Measurements from ENCODE around the gene CCDC106.

CCDC106 gene

DNA sequence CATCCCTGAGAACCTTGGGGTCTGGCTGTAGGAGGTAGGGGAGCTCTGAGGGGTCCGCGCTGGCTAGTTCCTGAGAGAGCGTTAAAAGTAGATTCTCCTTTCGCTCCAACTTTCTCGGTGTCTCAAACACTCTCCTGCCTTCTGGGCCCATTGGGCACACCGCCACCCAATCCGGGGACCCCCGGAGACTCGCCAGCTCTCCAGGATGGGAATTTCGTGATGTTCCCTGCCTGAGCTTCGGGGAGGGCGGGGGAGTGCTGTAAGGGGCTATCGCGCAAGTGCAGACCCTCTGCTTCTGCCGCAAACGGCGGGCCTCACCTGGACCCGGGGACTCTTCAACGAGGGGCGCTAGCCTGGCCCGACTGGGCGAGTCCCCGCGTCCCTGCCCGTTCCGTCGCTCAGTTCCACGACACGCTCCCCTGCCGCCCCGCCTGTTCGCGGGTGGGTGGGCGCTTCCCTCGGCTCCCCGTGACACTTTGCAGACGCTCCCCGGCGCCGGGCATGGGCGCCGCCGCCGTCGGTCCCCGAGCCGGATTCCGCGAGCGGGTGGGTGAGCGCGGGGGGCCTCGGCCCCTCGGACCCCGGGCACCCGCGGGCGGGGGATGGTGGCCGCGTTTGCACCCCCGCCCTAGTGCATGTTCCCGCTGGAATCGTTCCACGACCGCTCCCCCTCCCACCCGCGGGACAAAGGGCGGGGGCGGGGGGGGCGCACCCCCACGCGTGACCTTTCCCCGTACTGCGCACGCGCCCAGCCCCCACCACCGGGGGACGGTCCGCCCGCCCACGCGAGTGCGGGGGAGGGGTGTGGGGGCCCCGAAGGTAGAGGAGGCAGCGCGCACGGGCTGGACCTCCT lies at the start of gene CCDC106:
Gene CCDC106 (plus strand): TSS at position 481 of the 853 bp plus-strand sequence. CDS start 835 bp downstream, outside the sequence.
- peak; percentile 49 to 54 for DNase-seq

DNA sequence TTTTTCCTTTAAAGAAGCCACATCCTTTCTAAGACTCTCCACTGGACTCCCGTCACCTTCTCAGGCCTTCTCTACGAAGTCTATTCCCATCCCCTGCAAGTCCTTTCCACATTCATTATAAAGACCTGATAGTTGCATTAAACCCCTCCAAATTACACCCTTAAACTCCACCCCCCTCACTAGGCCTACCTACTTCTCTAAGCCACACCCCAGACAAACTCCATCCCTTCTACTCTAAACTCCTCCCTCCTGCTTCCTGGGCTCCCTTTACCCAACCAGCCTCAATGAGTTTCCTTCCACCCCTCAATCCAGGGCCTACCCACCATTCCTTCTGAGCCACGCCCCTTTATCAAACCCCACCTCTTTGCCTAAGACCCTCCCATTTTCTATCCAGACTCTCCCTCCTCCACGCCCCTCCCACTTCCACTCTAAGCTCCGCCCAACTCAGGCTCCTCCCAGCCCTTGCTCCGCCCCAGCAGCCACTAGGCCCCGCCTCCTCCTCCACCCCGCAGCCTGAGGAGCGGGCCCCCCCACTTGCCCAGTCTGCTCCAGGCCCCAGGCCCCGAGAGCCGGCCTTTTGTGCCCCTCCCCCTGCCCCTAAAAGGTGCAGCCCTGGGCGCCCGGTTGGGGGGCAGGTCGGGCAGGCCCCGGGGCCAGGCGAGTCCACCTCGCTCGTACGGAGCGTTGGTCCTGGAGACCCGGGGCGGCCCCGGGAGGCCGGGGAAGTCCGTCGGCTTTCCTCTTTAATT lies 49.1 kb upstream of the CCDC106 start:
- DNase-seq, result peak; percentile 92

DNA sequence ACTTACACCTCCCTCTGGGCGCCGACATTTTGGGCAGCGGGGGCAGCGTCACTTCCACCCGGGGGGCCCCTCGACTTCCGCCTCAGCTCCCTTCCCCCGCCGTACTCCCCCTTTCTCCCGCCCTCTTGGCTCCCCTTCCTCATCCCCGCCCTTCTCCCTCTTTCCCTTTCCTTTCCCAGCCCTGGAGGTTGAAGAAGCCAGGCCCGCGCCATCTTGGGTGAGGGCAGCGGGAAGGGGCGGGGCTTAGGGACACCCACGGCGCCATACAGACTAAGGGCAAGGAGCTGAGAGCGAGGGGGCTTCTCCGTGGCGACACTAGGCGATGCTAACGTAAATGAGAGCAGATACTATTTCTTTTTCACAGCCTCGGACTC lies 48.6 kb upstream of the CCDC106 start, which contains the start of gene FIZ1:
Gene FIZ1 (minus strand): TSS at position 50 of the 374 bp plus-strand sequence. CDS start 1,652 bp downstream, outside the sequence.
- DNase-seq, result peak; percentile 97

DNA sequence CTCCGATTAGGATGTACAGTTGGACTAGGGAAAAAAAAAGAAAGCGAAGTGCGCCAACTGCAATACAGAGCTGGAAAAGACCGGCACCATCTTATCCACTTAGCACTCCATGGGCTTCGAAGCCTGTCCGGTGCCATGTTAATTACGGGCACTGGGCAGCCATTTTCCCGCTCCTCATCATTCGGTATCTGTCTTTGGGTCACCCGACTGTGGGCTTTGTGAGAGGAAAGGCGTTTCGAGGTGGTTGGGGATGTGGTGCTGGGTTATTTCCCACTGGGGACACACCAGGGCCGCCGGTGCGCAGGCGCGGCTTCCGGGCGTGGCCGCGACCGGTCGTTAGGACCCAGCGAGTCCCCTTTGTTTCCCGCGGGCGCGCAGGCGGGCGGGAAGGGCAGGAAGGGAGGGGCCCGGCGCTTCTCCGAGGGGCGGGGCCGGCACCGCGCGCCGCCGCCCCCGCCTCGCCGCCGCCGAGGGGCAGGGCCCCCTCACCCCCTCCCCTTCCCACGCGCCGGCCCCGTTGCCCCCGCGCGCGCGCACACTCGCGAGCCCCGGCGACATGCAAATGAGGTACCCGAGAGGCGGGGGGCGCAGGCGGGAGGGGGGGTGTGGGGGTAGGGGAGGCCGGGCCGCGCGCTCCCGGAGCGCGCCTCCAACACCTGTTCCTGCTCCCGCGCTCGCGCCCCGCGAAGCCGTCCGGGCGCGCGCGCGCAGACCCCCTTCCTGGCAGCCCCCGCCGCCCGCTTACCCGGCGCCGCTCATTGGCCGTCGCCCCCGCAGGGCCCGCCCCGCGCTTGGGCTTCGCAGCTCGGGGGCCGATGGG lies 48.0 kb upstream of the CCDC106 start, which contains the start of gene ZNF524:
Gene ZNF524 (plus strand): TSS at position 447 of the 820 bp plus-strand sequence. CDS start 1,825 bp downstream, outside the sequence.
- DNase-seq, result peak; percentile 83 to 84

- DNase-seq, result no peak
Measured at GRCh38 chr19:55600662-55601028, 47.4 kb upstream of the CCDC106 start.

GRCh38 chr19:55601084-55601483 lies 46.9 kb upstream of the CCDC106 start:
- DNase-seq, result no peak

DNA sequence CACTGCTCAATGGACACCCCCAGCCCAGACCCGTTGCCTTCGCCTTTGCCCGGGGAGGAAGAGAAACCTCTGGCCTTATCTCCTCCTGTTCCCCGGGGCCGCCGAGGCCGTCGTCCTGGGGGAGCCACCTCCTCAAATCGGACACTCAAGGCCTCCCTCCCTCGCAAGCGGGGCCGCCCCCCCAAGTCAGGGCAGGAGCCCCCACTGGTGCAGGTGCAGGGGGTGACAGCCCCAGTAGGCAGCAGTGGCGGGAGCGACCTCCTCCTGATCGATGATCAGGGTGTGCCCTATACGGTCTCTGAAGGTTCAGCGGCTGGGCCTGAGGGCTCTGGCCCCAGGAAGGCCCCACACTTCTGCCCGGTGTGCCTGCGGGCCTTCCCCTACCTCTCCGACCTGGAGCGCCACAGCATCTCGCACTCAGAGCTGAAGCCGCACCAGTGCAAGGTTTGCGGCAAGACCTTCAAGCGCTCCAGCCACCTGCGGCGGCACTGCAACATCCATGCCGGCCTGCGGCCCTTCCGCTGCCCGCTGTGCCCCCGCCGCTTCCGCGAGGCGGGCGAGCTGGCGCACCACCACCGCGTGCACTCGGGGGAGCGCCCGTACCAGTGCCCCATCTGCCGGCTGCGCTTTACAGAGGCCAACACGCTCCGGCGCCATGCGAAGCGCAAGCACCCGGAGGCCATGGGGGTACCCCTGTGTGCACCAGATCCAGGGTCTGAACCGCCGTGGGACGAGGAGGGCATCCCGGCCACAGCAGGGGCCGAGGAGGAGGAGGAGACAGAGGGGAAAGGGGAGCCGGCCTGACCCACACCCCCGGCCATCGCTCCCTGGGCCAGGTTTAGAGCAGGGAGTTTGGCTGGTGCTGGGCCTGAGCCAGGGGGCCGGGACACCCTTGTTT lies 45.7 kb upstream of the CCDC106 start:
- DNase-seq, result no peak

- no peak for DNase-seq
Measured at GRCh38 chr19:55603115-55603514, 44.9 kb upstream of the CCDC106 start.

GRCh38 chr19:55603581-55604292 lies 44.3 kb upstream of the CCDC106 start:
- peak in 1 of 2 donors; percentile 21 for DNase-seq

GRCh38 chr19:55605207-55605636 lies 42.8 kb upstream of the CCDC106 start:
- peak; percentile 99 for DNase-seq

DNA sequence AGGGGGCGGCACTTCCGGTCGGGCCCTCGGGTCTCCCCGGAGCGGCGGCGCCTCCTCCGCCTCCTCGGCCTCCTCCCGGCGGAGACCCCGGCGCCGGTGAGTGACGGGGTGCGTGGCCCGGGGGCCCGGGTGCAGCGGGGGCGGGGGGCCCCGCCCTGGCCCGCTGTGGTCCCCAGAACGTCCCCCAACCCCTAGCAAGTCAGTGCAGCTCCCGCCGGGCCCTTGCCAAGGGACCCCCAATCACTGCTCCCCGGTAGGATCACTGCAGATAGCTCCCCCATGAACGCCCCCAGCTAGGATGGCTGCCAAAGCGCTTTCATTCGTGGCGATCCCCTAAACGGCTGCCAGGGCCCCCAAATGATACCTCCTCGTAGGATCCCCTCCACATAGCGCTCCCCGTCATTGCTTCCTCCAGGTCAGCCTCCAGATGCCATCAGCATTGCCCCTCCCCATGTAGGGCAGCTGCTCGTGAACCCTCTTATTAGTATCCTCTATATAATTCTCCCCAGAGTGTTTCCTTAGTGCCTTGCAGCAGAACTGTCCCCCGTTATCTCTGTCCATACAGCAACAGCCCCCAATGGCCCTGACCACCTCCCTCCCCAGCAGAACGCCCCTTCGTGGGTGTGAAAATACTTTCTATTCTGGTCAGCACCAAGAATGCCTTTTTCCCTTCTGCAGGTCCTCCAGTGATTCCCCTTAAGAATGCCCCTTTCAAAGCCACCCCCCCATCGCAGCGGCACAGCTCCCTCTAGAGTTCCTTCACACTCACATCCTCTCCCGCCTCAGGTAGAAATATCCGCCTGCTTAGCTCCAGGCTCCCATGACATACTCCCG lies 42.2 kb upstream of the CCDC106 start, which contains the start of gene ZNF865:
Gene ZNF865 (plus strand): TSS at position 11 of the 834 bp plus-strand sequence. CDS start 7,972 bp downstream, outside the sequence.
- peak; percentile 71 to 77 for DNase-seq

DNA sequence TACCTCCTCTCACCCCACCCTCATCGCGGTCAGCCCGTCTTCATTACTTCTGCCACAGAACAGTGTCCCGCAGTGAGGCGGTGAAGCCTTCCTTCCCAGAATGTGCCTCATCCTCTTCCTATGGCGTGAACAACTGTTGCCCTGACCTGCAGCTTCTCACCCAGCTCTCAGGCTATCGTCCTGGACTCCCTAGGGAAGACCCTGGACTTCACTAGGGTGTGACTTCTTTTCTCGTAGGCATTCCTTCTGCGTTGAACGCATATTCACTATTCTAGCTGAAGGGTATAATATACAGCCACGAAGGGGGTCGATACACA lies 41.6 kb upstream of the CCDC106 start:
- no peak for DNase-seq

DNA sequence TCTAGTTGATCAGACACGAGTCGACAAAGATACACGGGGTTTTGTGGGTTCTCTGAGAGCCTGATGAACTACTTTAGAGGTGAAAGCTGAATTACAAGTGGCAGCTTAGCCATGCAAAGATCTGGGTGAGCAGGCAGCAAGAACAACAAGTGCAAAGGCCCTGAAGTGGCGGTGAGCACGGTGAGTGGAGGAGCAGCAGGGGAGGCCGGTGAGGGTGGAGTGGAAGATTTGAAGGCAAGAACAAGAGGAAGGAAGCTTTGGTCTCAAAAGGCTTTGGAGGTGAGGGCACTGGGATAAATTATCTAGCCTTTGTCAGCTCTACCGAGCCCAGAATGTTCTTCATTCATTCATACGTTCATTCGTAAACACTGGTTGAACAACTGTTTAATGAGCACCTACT lies 41.2 kb upstream of the CCDC106 start:
- DNase-seq, result no peak

DNA sequence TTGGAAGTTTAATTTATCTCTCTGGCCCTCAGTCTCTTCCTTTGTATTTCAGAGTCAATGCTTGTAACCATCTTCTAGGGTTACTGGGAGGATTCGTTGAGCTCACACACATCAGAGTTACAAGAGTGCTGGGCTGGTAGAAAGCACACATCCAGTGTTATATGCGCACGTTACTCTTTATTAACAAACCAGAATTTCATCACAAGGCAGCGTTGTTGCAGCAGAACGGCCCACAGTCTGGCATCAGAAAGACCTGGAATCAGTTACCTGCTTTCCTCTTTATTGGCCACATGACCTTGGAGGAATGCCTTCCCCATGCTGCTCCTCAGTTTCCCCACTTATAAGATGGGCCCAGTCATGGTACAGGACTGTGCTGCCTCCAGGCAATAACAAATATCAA lies 38.7 kb upstream of the CCDC106 start:
- DNase-seq, result no peak

GRCh38 chr19:55611300-55611982 lies 36.6 kb upstream of the CCDC106 start:
- DNase-seq, result no peak

DNA sequence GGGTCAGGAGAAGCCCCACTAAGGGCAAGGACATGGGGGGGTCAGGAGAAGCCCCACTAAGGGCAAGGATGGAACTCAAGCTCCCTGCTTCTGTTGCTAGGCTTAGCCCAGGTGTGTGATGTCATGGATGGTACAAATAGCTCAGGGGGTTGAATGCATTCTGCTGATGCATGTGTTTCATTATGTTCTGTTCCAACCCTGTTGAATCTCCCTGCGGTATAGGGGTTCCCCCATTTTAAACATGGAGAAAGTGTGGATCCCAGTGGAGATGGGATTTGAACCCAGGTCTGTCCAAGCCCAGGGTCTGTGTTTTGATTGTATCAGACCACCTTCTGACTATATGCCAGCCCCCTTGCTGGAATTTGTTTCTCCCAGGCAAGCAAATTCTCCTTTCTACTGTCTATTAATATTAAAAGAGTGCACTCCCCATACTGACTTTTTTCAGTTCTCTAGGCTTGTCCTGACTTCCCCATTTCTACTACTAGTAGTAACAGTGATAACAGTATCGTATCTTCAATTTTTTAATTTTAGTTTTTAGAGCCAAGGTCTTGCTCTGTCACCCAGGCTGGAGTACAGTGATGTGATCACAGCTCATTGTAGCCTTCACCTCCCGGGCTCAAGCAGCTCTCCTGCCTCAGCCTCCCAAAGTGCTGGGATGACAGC lies 35.9 kb upstream of the CCDC106 start:
- no peak for DNase-seq

DNA sequence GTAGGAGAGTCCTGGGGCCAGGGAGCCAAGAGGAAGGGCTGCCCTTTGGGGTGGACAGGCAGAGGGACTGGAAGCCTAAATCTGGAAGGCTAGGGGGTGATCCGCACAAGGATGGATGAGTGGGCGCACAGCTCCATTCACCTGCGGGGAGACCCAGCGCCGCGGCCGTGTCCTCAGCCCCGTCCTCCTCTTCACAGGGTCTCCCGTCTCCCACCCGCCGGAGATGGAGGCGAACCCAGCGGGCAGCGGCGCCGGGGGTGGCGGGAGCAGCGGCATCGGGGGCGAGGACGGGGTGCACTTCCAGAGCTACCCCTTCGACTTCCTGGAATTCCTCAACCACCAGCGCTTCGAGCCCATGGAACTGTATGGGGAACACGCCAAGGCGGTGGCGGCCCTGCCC lies 34.6 kb upstream of the CCDC106 start:
- no peak for DNase-seq

DNA sequence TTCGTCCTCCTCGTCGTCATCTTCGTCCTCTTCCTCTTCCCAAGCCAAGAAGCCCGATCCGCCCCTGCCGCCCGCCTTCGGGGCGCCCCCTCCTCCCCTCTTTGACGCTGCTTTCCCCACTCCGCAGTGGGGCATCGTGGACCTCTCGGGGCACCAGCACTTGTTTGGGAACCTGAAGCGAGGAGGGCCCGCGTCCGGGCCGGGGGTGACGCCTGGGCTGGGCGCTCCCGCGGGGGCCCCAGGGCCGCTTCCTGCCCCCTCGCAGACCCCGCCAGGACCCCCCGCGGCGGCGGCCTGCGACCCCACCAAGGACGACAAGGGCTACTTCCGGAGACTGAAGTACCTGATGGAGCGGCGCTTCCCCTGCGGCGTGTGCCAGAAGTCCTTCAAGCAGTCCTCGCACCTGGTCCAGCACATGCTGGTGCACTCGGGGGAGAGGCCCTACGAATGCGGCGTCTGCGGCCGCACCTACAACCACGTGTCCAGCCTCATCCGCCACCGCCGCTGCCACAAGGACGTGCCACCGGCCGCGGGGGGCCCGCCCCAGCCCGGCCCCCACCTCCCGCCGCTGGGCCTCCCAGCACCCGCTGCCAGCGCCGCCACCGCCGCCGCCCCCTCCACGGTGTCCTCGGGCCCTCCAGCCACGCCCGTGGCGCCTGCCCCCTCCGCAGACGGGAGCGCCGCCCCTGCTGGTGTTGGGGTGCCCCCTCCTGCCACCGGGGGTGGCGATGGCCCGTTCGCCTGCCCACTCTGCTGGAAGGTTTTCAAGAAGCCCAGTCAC lies 33.9 kb upstream of the CCDC106 start:
- no peak for DNase-seq
